ENCODE results near the gene MRPS18A. TPM values are rescaled to one million over a fixed set of nuclear protein-coding genes. Genes with fewer than 3 reads are reported as not detected.

Gene MRPS18A
- total and polyA plus RNA-seq, 2 of the 13 experiments (the other 11 are each of a cell fraction or from before 2014, with no cell fraction given), result 87.8 to 89.1 TPM

- TF ChIP-seq, protein P1, sequence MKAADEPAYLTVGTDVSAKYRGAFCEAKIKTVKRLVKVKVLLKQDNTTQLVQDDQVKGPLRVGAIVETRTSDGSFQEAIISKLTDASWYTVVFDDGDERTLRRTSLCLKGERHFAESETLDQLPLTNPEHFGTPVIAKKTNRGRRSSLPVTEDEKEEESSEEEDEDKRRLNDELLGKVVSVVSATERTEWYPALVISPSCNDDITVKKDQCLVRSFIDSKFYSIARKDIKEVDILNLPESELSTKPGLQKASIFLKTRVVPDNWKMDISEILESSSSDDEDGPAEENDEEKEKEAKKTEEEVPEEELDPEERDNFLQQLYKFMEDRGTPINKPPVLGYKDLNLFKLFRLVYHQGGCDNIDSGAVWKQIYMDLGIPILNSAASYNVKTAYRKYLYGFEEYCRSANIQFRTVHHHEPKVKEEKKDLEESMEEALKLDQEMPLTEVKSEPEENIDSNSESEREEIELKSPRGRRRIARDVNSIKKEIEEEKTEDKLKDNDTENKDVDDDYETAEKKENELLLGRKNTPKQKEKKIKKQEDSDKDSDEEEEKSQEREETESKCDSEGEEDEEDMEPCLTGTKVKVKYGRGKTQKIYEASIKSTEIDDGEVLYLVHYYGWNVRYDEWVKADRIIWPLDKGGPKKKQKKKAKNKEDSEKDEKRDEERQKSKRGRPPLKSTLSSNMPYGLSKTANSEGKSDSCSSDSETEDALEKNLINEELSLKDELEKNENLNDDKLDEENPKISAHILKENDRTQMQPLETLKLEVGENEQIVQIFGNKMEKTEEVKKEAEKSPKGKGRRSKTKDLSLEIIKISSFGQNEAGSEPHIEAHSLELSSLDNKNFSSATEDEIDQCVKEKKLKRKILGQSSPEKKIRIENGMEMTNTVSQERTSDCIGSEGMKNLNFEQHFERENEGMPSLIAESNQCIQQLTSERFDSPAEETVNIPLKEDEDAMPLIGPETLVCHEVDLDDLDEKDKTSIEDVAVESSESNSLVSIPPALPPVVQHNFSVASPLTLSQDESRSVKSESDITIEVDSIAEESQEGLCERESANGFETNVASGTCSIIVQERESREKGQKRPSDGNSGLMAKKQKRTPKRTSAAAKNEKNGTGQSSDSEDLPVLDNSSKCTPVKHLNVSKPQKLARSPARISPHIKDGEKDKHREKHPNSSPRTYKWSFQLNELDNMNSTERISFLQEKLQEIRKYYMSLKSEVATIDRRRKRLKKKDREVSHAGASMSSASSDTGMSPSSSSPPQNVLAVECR (CRISPR knock-in tag; IDR thresholded peaks at IDR 0.05; ENCODE audit: borderline replicate concordance), result peak; percentile 66; the same call in 1 of the 2 replicates
- TF ChIP-seq ZNF256 (CRISPR knock-in tag; conservative IDR thresholded peaks at IDR 0.05), result no peak
- peak; percentile 72 for TF ChIP-seq MXD3 (CRISPR knock-in tag; IDR thresholded peaks at IDR 0.05)
- TF ChIP-seq ZNF746 (CRISPR knock-in tag; IDR thresholded peaks at IDR 0.05), result no peak; the same call in 1 of the 2 replicates
- TF ChIP-seq ZNF770 (CRISPR knock-in tag; IDR thresholded peaks at IDR 0.05), result peak; percentile 29; the same call in 1 of the 2 replicates
- no peak; the same call in 1 of the 2 replicates for TF ChIP-seq ZMAT3 (CRISPR knock-in tag; conservative IDR thresholded peaks at IDR 0.05)
- TF ChIP-seq MYC (CRISPR knock-in tag; IDR thresholded peaks at IDR 0.05; ENCODE audit: borderline replicate concordance), result peak; percentile 84; the same call in 1 of the 2 replicates
- TF ChIP-seq ZNF644 (CRISPR knock-in tag; IDR thresholded peaks at IDR 0.05; ENCODE audit: low read depth), result peak; percentile 76
- TF ChIP-seq TBX2 (CRISPR knock-in tag; IDR thresholded peaks at IDR 0.05; ENCODE audit: borderline replicate concordance), result peak; percentile 87
- TF ChIP-seq MIXL1 (CRISPR knock-in tag; IDR thresholded peaks at IDR 0.05), result no peak
- peak; percentile 85 for TF ChIP-seq ZBTB7B (CRISPR knock-in tag; IDR thresholded peaks at IDR 0.05)
- 0 out of 2 replicates have a peak, but pooled peaks have one; percentile 21 for TF ChIP-seq LRRFIP1 (CRISPR knock-in tag; conservative IDR thresholded peaks at IDR 0.05)
- TF ChIP-seq ZNF510 (CRISPR knock-in tag; IDR thresholded peaks at IDR 0.05; ENCODE audit: low read depth), result no peak
- TF ChIP-seq HDAC2 (CRISPR knock-in tag; IDR thresholded peaks at IDR 0.05), result peak; percentile 75
- TF ChIP-seq ZBTB42 (CRISPR knock-in tag; IDR thresholded peaks at IDR 0.05), result no peak
- TF ChIP-seq ZMYM2 (CRISPR knock-in tag; IDR thresholded peaks at IDR 0.05), result no peak
- TF ChIP-seq ZNF598 (CRISPR knock-in tag; IDR thresholded peaks at IDR 0.05; ENCODE audit: borderline replicate concordance), result peak; percentile 93; the same call in 1 of the 2 replicates
- TF ChIP-seq POLR2G (IDR thresholded peaks at IDR 0.05; ENCODE audit: low read depth, low read length), result peak; percentile 44; the same call in 1 of the 2 replicates
- TF ChIP-seq EP300 (IDR thresholded peaks at IDR 0.05; ENCODE audit: low read depth in 2 of 2, low read length in 2 of 2), result peak; percentile 42 to 73; a peak in 2 of 4 replicates
- peak; percentile 86 for TF ChIP-seq EP300 (CRISPR knock-in tag; IDR thresholded peaks at IDR 0.05; ENCODE audit: borderline replicate concordance)
- 0 out of 2 replicates have a peak, but pooled peaks have one; percentile 32 for TF ChIP-seq ZNF333 (CRISPR knock-in tag; IDR thresholded peaks at IDR 0.05; ENCODE audit: borderline replicate concordance)
These were observed 37.5 kb upstream of the MRPS18A start (continued) for GRCh38 chr6:43724914-43725642.

Measured in HepG2 (cell line).